Left colon (tissue), 2 donors: Measurements from ENCODE around the gene KLK10. TPM values are rescaled to one million over a fixed set of nuclear protein-coding genes. Genes with fewer than 3 reads are reported as not detected.
"Not testable (repeated sequence)": the region's sequence is repeated elsewhere in the genome, so short reads cannot be mapped to it uniquely, and the experiment has no call there.

Experiments
- ATAC-seq: fragments of 200-7000 bp; cut with Tn5 transposase; one replicate; pipeline ENCODE4 v1.9.1; 2020; ENCODE audit warnings: mild to moderate bottlenecking, moderate library complexity
- DNase-seq, 2 donors: peaks; one replicate each; pipeline ENCODE4 v3.0.0-alpha.2; 2020
- intact Hi-C, 2 donors: fragments of 100-400 bp; cut with DNase I in 1 of 2; cut with micrococcal nuclease in 1 of 2; formaldehyde crosslinking; loops; one replicate each; pipeline versions ENCODE4 v1.11.2 to v1.14.0; 2022; cut with DNase I, micrococcal nuclease
- total RNA-seq, 2 donors: library from RNA; stranded (reverse); fragmentation: NEBNext Ultra II Directional; extraction: Animal tissue kit (Norgen Biotek cat#: 25700); gene quantifications; one replicate each; pipeline ENCODE4 v1.2.1, GENCODE V29; 2021
- donor health status: DM: no; HTN: no; CAD: no.
- donor health status: DM: yes; HTN: yes; CAD: no.

KLK10 gene
- total RNA-seq, 2 donors from 2014 or later, result 0.37 to 0.70 TPM

GRCh38 chr19:51007488-51007887 lies 12.0 kb downstream of the KLK10 start:
- no peak for DNase-seq
- ATAC-seq, result no peak
- intact Hi-C loops, result no loop called here

- intact Hi-C loops, result no loop called here
- ATAC-seq (no peak), DNase-seq (no peak)
Observed at GRCh38 chr19:51006406-51006805, 13.1 kb downstream of the KLK10 start.

GRCh38 chr19:51005248-51005647 lies 14.3 kb downstream of the KLK10 start:
- intact Hi-C loops, result no loop called here
- DNase-seq (no peak), ATAC-seq (no peak)

GRCh38 chr19:51003316-51003715 lies 16.2 kb downstream of the KLK10 start:
- ATAC-seq (no peak), DNase-seq (no peak)
- intact Hi-C loops, result no loop called here

GRCh38 chr19:51002542-51003311 lies 16.8 kb downstream of the KLK10 start:
- no peak for ATAC-seq
- peak in 1 of 2 donors; percentile 24 for DNase-seq
- intact Hi-C loops, result no loop called here

- intact Hi-C loops, result no loop called here
- ATAC-seq (no peak), DNase-seq (no peak)
Observed at GRCh38 chr19:51002089-51002532, 17.4 kb downstream of the KLK10 start.

GRCh38 chr19:51001515-51001914 lies 18.0 kb downstream of the KLK10 start, which contains the start of gene KLK8:
Gene KLK8, minus strand, starts transcription at chr19:51001604. Its CDS starts 437 bp downstream, at chr19:51001167.
- intact Hi-C loops, result no loop called here
- DNase-seq (no peak), ATAC-seq (no peak)

GRCh38 chr19:51000981-51001380 lies 18.5 kb downstream of the KLK10 start:
- DNase-seq, result no peak
- intact Hi-C loops, result no loop called here

GRCh38 chr19:51000426-51000825 lies 19.1 kb downstream of the KLK10 start:
- DNase-seq (no peak), ATAC-seq (no peak)
- intact Hi-C loops, result no loop called here

More at GRCh38 chr19:51000981-51001380, 18.5 kb downstream of the KLK10 start:
- ATAC-seq, result no peak

GRCh38 chr19:50998686-50999085 lies 20.8 kb downstream of the KLK10 start:
- DNase-seq (no peak), ATAC-seq (no peak)
- intact Hi-C loops, result no loop called here

GRCh38 chr19:50998061-50998460 lies 21.4 kb downstream of the KLK10 start:
- intact Hi-C loops, result no loop called here
- ATAC-seq (no peak), DNase-seq (no peak)

GRCh38 chr19:50994129-50994528 lies 25.4 kb downstream of the KLK10 start:
- DNase-seq (no peak), ATAC-seq (no peak)
- intact Hi-C loops, result no loop called here

GRCh38 chr19:50992666-50993035 lies 26.9 kb downstream of the KLK10 start:
- ATAC-seq, result no peak
- no peak for DNase-seq
- intact Hi-C loops, result no loop called here

GRCh38 chr19:50984416-50984815 lies 35.1 kb downstream of the KLK10 start:
- DNase-seq, ATAC-seq, intact Hi-C loops: not testable (repeated sequence)

GRCh38 chr19:50983625-50984292 lies 35.8 kb downstream of the KLK10 start, which contains the start of gene KLK7:
Gene KLK7, minus strand, starts transcription at chr19:50983917. Its CDS starts 1,518 bp downstream, at chr19:50982399.
- no peak for ATAC-seq
- intact Hi-C loops, result no loop called here
- DNase-seq, result no peak

- ATAC-seq, result no peak
- intact Hi-C loops, result no loop called here
- DNase-seq, result no peak
Observed at GRCh38 chr19:50982186-50982585, 37.3 kb downstream of the KLK10 start.

GRCh38 chr19:50981587-50982146 lies 37.8 kb downstream of the KLK10 start:
- no peak for DNase-seq
- intact Hi-C loops, result no loop called here
- no peak for ATAC-seq

GRCh38 chr19:50980208-50980607 lies 39.3 kb downstream of the KLK10 start:
- intact Hi-C loops, result no loop called here
- ATAC-seq (no peak), DNase-seq (no peak)

- intact Hi-C loops, result no loop called here
- DNase-seq, result no peak
- no peak for ATAC-seq
Observed at GRCh38 chr19:50979758-50980157, 39.8 kb downstream of the KLK10 start.
